Gastrocnemius medialis (tissue), 4 donors: Measurements from ENCODE around the gene SH2D1B. TPM values are rescaled to one million over a fixed set of nuclear protein-coding genes. Genes with fewer than 3 reads are reported as not detected.
"Not testable (repeated sequence)": the region's sequence is repeated elsewhere in the genome, so short reads cannot be mapped to it uniquely, and the experiment has no call there.

Source experiments
- ATAC-seq, 2 donors: fragments of 150-250 bp; one replicate each; pipeline ENCODE4 v1.9.1; 2016
- DNase-seq, 2 donors: peaks; one replicate each; pipeline ENCODE4 v3.0.0-alpha.2; 2019
- H3K27ac ChIP-seq, 4 donors: fragments of 200-600 bp; sonication (generic); 1 replicate in 1 of 4; 2 replicates in 3 of 4; pipeline ENCODE4 v1.5.1; 2016 to 2018; ENCODE audit warnings: mild to moderate bottlenecking in 2 of 4, moderate library complexity in 1 of 4
- H3K27me3 ChIP-seq, 3 donors: fragments of 200-600 bp; sonication (generic) in 2 of 3; 1 replicate in 1 of 3; 2 replicates in 2 of 3; pipeline versions ENCODE4 v1.5.1 to v1.6.0; 2016 to 2019; ENCODE audit warnings: mild to moderate bottlenecking in 1 of 3, moderate library complexity in 1 of 3
- H3K36me3 ChIP-seq, 2 donors: fragments of 200-600 bp; sonication (generic) in 1 of 2; one replicate each; pipeline ENCODE4 v1.5.1; 2017 to 2018
- H3K4me1 ChIP-seq, 2 donors: fragments of 200-600 bp; sonication (generic) in 1 of 2; one replicate each; pipeline ENCODE4 v1.5.1; 2016 to 2017; ENCODE audit warnings: mild to moderate bottlenecking in 2 of 2
- H3K4me3 ChIP-seq, 4 donors: fragments of 200-600 bp; sonication (generic) in 3 of 4; 1 replicate in 1 of 4; 2 replicates in 3 of 4; pipeline ENCODE4 v1.5.1; 2016 to 2019; ENCODE audit warnings: mild to moderate bottlenecking in 2 of 4
- H3K9me3 ChIP-seq, 3 donors: fragments of 200-600 bp; sonication (generic) in 2 of 3; 1 replicate in 1 of 3; 2 replicates in 2 of 3; pipeline ENCODE4 v1.5.1; 2016 to 2019
- POLR2A ChIP-seq, 2 donors: fragments of 450-650 bp; IDR thresholded peaks; one replicate each; pipeline ENCODE4 v1.6.1; 2017; ENCODE audit warnings: antibody characterized with exemption in 2 of 2, mild to moderate bottlenecking in 2 of 2, moderate library complexity in 2 of 2
- in situ Hi-C, 4 donors: fragments of 200-750 bp; cut with MboI; loops; one replicate each; pipeline versions ENCODE4 v1.15.0 to v1.8.0; 2017; ENCODE audit warnings: low sequenced_read_pairs in 4 of 4
- intact Hi-C: fragments of 100-400 bp; cut with DNase I; formaldehyde crosslinking; loops from one replicate; pipeline ENCODE4 v1.15.1; 2023; ENCODE audit warnings: low total_unique reads
- total RNA-seq, 4 donors: library from RNA; depleted of rRNA; stranded (reverse); fragments of >200 nt; gene quantifications; one replicate each; pipeline versions ENCODE4 v1.1.0 to v1.2.3, GENCODE V29; 2016
- TF ChIP-seq, protein P1 (sequence below), 5 experiments: fragments of 450-650 bp in 3 of 5; fragments of 200-600 bp in 2 of 5; sonication (generic) in 2 of 5; IDR thresholded peaks in 4 of 5; conservative IDR thresholded peaks in 1 of 5; 1 replicate in 4 of 5; 2 replicates in 1 of 5; pipeline ENCODE4 v1.5.1; 2016 to 2019; ENCODE audit warnings: antibody characterized with exemption in 5 of 5, mild to moderate bottlenecking in 3 of 5, moderate library complexity in 3 of 5

SH2D1B gene
- total RNA-seq, 4 donors from 2014 or later, result 2.1 to 34.2 (median 4.1) TPM

GRCh38 chr1:162420120-162420519 lies 8.2 kb upstream of the SH2D1B start:
- no peak for ATAC-seq
- Histone ChIP-seq H3K4me3 (no peak overlapping the region), H3K27me3 (no peaks in the 10 kb centered on the region), H3K36me3 (no peaks in the 10 kb centered on the region), H3K27ac (no peak overlapping the region), H3K9me3 (no peaks in the 10 kb centered on the region), H3K4me1 (no peaks in the 10 kb centered on the region)
- in situ Hi-C loops (no loop called here), intact Hi-C loops (no loop called here)
- DNase-seq, result no peak
- TF ChIP-seq, protein P1, sequence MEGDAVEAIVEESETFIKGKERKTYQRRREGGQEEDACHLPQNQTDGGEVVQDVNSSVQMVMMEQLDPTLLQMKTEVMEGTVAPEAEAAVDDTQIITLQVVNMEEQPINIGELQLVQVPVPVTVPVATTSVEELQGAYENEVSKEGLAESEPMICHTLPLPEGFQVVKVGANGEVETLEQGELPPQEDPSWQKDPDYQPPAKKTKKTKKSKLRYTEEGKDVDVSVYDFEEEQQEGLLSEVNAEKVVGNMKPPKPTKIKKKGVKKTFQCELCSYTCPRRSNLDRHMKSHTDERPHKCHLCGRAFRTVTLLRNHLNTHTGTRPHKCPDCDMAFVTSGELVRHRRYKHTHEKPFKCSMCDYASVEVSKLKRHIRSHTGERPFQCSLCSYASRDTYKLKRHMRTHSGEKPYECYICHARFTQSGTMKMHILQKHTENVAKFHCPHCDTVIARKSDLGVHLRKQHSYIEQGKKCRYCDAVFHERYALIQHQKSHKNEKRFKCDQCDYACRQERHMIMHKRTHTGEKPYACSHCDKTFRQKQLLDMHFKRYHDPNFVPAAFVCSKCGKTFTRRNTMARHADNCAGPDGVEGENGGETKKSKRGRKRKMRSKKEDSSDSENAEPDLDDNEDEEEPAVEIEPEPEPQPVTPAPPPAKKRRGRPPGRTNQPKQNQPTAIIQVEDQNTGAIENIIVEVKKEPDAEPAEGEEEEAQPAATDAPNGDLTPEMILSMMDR (IDR thresholded peaks at IDR 0.05 in 4 of 5, conservative IDR thresholded peaks at IDR 0.05 in 1 of 5), result no peak
- no peak for TF ChIP-seq POLR2A (IDR thresholded peaks at IDR 0.05)

DNA sequence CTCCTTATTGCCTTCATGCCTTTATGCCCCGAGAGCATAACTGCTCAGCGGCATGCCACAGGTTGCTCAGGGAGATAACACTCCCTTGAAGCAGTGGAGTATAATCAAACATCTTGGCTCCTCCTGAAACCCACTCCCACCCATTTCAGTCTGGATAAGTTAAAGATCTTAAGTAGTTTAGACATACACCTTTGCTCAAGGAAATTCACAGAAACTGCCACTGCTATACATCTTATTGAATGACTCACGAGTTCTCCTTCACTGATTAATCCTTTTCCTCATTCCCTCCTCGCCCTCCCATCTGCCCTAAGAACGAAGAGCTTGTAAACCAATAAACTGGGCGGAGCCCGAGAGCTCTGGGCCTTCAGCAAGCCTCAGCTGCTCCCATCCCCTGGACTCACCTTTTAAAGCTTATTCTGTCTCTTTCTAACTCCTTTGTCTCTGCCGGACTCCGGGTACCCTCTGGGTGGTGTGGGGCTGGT lies 7.6 kb upstream of the SH2D1B start:
- H3K27me3 ChIP-seq, H3K27ac ChIP-seq, H3K4me3 ChIP-seq, H3K4me1 ChIP-seq, in situ Hi-C loops, H3K36me3 ChIP-seq, DNase-seq, ATAC-seq, intact Hi-C loops, H3K9me3 ChIP-seq: not testable (repeated sequence)

- H3K4me1 ChIP-seq, in situ Hi-C loops, H3K27ac ChIP-seq, H3K4me3 ChIP-seq, H3K9me3 ChIP-seq, H3K27me3 ChIP-seq, DNase-seq, intact Hi-C loops, H3K36me3 ChIP-seq, ATAC-seq: not testable (repeated sequence)
Measured at GRCh38 chr1:162418584-162418983, 6.6 kb upstream of the SH2D1B start.

GRCh38 chr1:162417650-162418049 lies 5.7 kb upstream of the SH2D1B start:
- in situ Hi-C loops (no loop called here), intact Hi-C loops (no loop called here)
- Histone ChIP-seq H3K36me3 (no peaks in the 10 kb centered on the region), H3K27ac (no peak overlapping the region), H3K4me3 (no peak overlapping the region), H3K9me3 (no peaks in the 10 kb centered on the region), H3K27me3 (no peaks in the 10 kb centered on the region), H3K4me1 (no peaks in the 10 kb centered on the region)
- ATAC-seq, result no peak
- no peak for DNase-seq
- no peak for TF ChIP-seq POLR2A (IDR thresholded peaks at IDR 0.05)
- TF ChIP-seq, protein P1 (IDR thresholded peaks at IDR 0.05 in 4 of 5, conservative IDR thresholded peaks at IDR 0.05 in 1 of 5), result no peak

- Histone ChIP-seq H3K36me3 (no peaks in the 10 kb centered on the region), H3K27ac (no peak overlapping the region), H3K4me3 (no peak overlapping the region), H3K4me1 (no peaks in the 10 kb centered on the region), H3K9me3 (no peaks in the 10 kb centered on the region), H3K27me3 (no peaks in the 10 kb centered on the region)
- in situ Hi-C loops (no loop called here), intact Hi-C loops (no loop called here)
- DNase-seq (no peak), ATAC-seq (no peak)
- TF ChIP-seq POLR2A (IDR thresholded peaks at IDR 0.05), result no peak
- TF ChIP-seq, protein P1 (IDR thresholded peaks at IDR 0.05 in 4 of 5, conservative IDR thresholded peaks at IDR 0.05 in 1 of 5), result no peak
Measured at GRCh38 chr1:162416909-162417308, 5.0 kb upstream of the SH2D1B start.

DNA sequence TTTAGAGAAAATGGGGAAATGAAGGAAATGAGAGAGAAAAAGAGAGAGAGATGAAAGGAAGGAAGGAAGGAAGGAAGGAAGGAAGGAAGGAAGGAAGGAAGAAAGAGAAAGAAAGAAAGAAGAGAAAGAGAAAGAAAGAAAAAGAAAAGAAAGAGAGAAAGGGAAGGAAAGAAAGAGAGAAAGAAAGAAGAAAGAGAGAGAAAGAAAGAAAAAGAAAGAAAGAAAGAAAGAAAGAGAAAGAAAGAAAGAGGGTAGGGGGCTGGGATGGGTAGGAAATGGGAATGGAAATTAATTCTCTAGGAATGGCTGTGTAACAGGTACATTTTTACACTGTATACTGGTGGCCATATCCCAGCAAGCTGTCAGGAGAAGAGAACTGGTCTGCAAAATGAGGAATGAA lies 4.3 kb upstream of the SH2D1B start:
- Histone ChIP-seq H3K4me1 (no peaks in the 10 kb centered on the region), H3K4me3 (no peak overlapping the region), H3K27ac (no peak overlapping the region), H3K27me3 (no peaks in the 10 kb centered on the region), H3K9me3 (no peaks in the 10 kb centered on the region), H3K36me3 (no peaks in the 10 kb centered on the region)
- ATAC-seq, result no peak
- in situ Hi-C loops (no loop called here), intact Hi-C loops (no loop called here)
- no peak for DNase-seq
- no peak for TF ChIP-seq POLR2A (IDR thresholded peaks at IDR 0.05)
- TF ChIP-seq, protein P1 (IDR thresholded peaks at IDR 0.05 in 4 of 5, conservative IDR thresholded peaks at IDR 0.05 in 1 of 5), result no peak
